Activated CD8-positive, alpha-beta memory T cell treated with anti-CD3 and anti-CD28 coated beads for 36 hours (primary cell): ENCODE measurements around the gene NFE2. TPM values are rescaled to one million over a fixed set of nuclear protein-coding genes. Genes with fewer than 3 reads are reported as not detected.

Source experiments
- CTCF ChIA-PET: fragments of 350-600 bp; sonication (Branson Sonifier 250); formaldehyde crosslinking; loops from one replicate; lab custom pipeline; 2021; ENCODE audit warnings: antibody characterized with exemption; lab: Charles Lee
- POLR2A ChIA-PET: fragments of 350-600 bp; sonication (Branson Sonifier 250); formaldehyde crosslinking; loops from one replicate; lab custom pipeline; 2021; ENCODE audit warnings: antibody characterized with exemption; lab: Charles Lee
- total RNA-seq, 2 experiments: library from RNA; stranded (reverse); gene quantifications; one replicate each; pipeline ENCODE4 v1.2.3, GENCODE V29; 2021

The NFE2 gene
- total RNA-seq, 2 experiments from 2014 or later, result not detected

DNA sequence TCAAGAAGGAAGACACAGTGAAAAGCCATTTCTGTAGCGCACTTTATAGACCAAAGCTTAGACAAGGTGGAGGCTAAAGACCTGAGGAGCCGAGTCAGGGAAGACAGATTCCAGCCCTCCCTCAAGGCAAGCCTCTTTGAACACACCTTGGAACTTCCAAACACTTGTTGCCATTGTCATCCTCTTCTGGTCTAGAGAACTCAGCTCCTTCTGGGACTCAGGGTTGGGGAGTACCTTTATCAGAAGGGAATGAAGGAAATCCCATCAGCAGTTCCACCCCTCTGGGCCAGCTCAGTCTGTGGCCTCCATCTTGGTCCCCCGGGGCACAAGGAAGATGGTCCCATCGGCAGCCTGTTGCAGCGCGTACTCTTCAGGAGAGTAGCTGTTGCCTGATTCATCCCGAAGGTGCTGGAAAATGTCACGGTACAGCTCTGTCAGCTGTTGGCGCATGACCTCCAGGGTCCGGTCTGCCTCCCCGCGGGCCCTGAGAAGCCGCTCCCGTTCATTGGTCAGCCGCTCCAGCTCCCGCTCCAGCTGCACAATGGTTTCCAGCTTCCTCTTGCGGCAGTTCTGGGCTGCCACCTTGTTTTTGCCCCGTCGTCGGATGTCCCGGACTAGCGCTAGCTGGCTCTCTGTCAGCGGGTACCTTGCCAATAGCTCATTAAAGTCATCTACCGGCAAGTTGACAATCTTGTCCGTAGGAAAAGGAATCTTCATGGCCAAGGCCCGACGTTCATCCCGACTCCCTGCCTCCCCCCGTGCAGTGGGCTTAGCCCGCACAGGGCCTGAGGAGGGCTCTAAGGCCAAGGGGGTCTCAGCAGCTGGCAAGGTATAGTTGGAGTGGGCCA is 8.5 kb downstream of the NFE2 start:
- CTCF ChIA-PET, result interaction anchor here (0.5 to 2.9 kb wide), 12 partner anchors 9 to 311 kb away, joined by 3 to 18 read pairs (median 4); partner anchors contain the start of genes CBX5, COPZ1 and HNRNPA1
- POLR2A ChIA-PET, result interaction anchor here (2.0 kb wide), 1 partner anchor 12 kb away, joined by 4 read pairs; the partner anchor contains the start of genes CBX5 and HNRNPA1

DNA sequence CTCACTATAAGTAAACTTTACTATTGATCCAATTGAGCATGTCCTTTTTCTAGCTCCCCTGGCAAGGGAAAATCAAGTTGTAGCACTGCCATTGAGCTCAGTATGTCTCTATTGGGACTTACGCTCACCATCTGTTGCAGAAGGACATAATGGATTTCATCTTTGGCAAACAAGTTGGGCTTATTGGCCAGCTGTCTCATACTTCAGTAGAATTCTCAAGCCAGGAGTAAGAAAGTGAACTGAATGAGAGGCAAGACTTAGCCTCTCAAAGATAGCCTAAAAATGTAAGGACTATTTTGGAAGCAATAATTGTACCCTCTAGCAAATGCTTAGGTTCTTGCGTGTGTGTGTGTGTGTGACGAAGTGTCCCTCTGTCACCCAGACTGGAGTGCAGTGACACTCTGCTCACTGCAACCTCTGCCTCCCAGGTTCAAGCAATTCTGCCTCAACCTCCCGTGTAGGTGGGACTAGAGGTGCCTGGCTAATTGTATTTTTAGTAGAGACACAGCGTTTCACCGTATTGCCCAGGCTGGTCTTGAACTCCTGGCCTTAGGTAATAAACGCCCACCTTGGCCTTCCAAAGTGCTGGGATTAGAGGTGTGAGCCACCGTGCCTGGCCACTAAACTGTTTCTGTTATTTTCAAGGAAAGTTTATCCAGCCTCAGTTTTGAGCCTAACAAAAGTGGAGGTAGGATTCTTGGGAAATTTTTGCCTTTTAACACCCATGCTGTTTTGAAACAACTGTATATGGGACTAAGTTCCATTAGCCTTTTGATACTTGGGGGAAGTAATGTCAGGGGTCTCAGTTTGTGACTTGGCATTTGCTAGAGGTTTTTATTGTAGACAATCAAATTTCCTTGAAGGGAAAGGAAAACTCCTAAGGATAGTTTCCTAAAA is 13.3 kb downstream of the NFE2 start:
- ChIA-PET POLR2A (interaction anchor here (0.6 to 2.3 kb wide), 8 partner anchors 8 to 536 kb away, joined by 3 to 7 read pairs (median 3); no protein-coding TSS in a partner anchor), CTCF (interaction anchor here (0.9 kb wide), 1 partner anchor 49 kb away, joined by 3 read pairs; no protein-coding TSS in a partner anchor)

DNA sequence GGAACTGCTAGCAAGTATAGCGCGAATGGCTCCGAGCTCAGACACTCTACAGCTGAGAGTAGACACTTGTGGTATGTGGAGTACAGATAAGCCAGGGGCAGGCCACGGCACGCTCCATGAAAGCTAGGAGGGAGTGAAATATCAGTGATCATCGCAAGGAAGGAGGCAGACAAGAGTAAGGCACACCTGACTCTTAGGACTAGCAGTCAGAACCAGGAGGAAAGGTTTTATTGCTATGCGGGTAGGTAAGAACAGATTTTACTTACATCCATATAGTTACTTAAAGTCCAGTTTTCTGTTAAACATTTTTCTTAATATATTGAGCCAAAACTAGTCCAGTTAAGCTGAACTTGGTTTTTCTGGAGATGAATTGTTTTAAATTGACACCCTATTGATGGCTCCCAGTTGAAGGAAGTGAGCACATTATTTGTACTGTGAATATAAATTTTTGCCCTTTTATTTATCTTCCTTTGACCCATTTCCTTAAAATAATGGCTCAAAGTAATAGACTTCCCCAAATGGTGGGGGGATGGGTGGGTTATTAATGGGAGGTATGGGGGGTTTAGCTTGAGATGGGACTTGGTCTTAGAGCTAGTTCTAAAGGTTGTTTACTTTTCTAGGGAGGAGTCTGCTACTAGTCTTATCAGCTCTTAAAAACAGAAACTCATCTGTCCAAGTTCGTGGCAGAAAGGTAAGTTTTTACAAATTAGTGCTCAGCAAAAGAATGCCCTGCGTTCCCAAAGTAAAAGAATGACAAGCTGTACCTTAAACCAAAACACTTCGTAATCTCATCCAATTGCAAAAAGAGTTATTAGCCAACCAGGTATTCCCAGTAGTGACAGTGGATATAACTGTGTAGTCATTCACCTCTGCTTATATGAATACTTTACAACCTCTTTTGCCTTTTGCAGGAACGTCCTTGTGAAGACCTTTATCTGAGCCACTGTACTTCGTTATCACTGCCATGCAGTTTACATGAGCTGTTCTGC is 14.5 kb downstream of the NFE2 start:
- ChIA-PET CTCF (interaction anchor here (0.5 to 1.2 kb wide), 3 partner anchors 8 to 93 kb away, joined by 3 to 4 read pairs (median 3); no protein-coding TSS in a partner anchor), POLR2A (interaction anchor here (0.6 to 2.3 kb wide), 10 partner anchors 7 to 535 kb away, joined by 3 to 7 read pairs (median 3); no protein-coding TSS in a partner anchor)

DNA sequence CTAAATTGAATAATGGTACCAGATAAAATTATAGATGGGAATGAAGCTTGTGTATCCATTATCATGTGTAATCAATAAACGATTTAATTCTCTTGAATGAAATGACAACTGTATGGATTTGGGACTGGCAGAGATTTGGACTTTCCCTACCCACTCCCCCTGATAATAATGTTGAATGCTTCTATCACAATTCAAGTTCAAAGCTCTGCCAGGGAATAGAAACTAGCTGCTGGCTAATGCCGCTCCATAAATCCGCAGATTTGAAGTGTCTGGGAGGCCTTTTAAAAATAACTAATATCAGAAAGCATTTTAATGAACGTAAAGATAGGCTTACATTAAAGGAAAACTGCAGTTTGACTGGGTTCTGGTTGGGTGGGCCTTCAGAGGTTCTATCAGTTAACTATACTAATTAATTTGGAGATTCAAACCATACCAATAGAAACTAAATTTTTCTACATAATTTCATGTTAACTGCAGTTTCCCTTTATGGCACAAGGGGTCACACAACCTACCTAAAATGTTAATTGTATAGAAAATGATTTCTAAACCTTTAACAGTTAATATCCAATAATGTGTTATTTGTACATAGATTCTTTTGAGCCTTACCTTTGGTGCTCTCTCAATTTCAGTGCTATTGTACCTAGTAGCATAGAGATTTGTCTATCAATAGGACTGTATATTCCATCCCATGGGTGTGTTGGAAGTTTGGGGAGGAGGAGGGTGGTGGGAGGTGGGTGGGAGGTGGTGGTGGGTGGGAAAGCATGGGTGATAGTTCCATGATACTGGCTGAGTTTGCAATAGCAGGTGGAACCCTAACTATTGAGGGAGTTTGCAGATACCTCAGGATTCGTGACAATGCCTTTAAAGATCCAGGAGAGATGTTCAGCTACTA is 15.4 kb downstream of the NFE2 start:
- POLR2A ChIA-PET, result interaction anchor here (1.3 to 2.3 kb wide), 2 partner anchors 9 to 74 kb away, joined by 3 to 7 read pairs; no protein-coding TSS in a partner anchor

DNA sequence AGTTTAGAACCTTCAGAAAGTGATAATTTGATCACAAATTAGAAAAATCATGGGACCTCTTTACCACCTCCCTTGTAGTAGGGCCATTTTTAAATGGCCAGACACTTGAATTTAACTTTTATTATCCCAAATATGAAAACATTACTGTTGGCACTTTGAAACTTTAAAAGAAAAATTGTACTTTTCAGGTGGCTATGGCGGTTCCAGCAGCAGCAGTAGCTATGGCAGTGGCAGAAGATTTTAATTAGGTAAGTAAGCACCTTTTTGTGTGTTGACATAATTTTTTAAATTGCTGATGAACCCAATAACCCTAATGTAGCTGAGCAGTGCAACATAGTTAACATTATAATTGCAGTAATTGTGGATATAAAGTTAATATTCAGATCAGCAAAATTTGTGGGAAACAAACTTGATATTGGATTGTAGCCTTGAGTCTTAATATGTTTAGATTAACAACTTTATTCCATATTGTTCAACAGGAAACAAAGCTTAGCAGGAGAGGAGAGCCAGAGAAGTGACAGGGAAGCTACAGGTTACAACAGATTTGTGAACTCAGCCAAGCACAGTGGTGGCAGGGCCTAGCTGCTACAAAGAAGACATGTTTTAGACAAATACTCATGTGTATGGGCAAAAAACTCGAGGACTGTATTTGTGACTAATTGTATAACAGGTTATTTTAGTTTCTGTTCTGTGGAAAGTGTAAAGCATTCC is 16.6 kb downstream of the NFE2 start:
- ChIA-PET POLR2A (interaction anchor here (0.8 to 1.3 kb wide), 2 partner anchors 73 to 86 kb away, joined by 3 to 7 read pairs; no protein-coding TSS in a partner anchor), CTCF (interaction anchor here (0.8 to 2.4 kb wide), 3 partner anchors 9 to 76 kb away, joined by 3 to 10 read pairs (median 3); no protein-coding TSS in a partner anchor)

More for the DNA sequence above, 15.4 kb downstream of the NFE2 start:
- CTCF ChIA-PET, result interaction anchor here (0.8 to 1.2 kb wide), 2 partner anchors 75 to 94 kb away, joined by 3 to 4 read pairs; no protein-coding TSS in a partner anchor

DNA sequence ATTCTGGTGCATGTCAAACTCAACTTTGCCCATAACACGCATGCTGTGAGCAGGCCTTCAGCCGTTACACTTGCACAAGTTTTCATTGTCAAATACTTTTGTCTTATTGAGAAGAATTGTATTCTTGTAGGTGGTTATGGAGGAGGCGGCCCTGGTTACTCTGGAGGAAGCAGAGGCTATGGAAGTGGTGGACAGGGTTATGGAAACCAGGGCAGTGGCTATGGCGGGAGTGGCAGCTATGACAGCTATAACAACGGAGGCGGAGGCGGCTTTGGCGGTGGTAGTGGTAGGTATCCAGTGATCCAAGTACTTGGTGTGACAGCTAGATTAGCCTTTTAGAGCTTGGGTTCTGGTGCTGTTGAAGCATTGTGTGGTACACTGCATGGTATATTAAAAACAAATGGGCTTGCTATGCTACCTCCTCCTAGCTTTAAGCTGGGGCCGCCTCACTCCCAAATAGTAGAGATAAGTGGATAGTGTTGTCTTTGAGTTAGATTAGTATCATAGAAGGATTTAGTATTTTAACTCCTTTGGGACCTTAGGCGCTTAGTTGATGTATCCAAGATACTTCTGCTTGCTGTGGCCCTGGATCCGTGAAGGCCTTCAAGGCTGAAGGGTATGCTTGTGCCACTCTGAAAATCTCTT is 17.7 kb downstream of the NFE2 start:
- POLR2A ChIA-PET, result interaction anchor here (0.5 to 1.3 kb wide), 4 partner anchors 42 to 88 kb away, joined by 3 to 7 read pairs (median 4); partner anchors contain the start of gene COPZ1

DNA sequence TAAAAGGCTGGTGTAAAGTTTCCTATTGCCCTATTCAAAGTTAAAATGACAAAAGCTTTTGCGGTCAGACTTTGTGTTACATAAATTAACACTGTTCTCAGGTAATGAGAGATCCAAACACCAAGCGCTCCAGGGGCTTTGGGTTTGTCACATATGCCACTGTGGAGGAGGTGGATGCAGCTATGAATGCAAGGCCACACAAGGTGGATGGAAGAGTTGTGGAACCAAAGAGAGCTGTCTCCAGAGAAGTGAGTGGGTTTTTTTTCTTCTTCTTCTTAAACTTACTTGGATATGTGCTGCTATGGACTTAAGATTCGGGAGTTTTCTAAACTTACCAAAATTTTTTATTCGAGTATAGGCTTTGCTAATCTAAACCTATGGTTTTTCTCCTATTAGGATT is 19.1 kb downstream of the NFE2 start:
- ChIA-PET POLR2A (interaction anchor here (0.5 to 3.2 kb wide), 7 partner anchors 9 to 1836 kb away, joined by 3 to 25 read pairs (median 4); partner anchors contain the start of gene ZC3H10), CTCF (interaction anchor here (0.6 to 0.7 kb wide), 2 partner anchors 12 to 58 kb away, joined by 3 read pairs; no protein-coding TSS in a partner anchor)

More for the DNA sequence above, 17.7 kb downstream of the NFE2 start:
- CTCF ChIA-PET, result interaction anchor here (0.6 to 2.4 kb wide), 3 partner anchors 10 to 14 kb away, joined by 3 to 10 read pairs (median 3); no protein-coding TSS in a partner anchor

DNA sequence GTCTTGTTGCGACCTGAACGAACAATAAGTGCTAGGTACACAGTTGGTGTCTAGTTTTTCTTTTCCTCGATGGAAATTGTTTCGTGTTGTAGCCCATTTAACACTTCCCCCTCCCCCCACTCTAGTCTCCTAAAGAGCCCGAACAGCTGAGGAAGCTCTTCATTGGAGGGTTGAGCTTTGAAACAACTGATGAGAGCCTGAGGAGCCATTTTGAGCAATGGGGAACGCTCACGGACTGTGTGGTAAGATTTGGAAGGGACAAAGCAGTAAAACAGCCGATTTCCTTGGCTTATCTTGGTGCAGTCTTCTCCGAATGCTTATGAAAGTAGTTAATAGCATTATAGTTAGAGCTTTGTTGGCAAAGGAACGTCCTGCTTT is 19.6 kb downstream of the NFE2 start:
- ChIA-PET POLR2A (interaction anchor here (0.5 to 3.2 kb wide), 7 partner anchors 9 to 1837 kb away, joined by 3 to 25 read pairs (median 4); partner anchors contain the start of gene ZC3H10), CTCF (interaction anchor here (0.6 to 0.7 kb wide), 2 partner anchors 12 to 57 kb away, joined by 3 read pairs; no protein-coding TSS in a partner anchor)

DNA sequence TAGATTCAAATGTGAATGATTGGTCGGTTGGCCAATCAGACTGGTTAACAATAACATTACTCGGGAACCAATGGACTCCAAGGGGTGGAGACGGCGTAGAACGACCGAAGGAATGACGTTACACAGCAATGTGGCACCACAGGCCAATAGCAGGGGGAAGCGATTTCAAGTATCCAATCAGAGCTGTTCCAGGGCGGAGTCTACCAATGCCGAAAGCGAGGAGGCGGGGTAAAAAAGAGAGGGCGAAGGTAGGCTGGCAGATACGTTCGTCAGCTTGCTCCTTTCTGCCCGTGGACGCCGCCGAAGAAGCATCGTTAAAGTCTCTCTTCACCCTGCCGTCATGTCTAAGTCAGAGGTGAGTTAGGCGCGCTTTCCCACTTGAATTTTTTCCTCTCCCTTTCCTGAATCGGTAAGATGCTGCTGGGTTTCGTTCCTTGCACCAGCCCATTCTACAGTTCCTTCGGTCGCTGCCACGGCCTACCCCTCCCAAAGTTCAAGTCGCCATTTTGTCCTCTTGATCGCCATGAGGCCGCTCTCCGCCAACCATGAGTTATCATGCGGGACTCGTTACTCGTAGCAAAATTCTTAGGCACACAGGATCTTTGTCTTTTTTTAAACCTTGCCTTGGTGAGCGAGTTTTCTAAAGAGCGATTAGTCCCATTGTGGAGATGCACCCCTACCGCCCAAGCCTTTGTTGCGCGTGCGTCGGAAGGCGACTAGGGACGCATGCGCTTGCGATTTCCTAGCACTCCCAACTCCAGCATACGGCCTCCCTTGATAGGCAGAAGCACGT is 20.2 kb downstream of the NFE2 start, which contains the start of gene HNRNPA1:
TSS of gene HNRNPA1 (plus strand) at position 259 of the 793 bp plus-strand sequence. CDS start at position 341, 82 bp downstream.
- ChIA-PET CTCF (interaction anchor here (0.6 to 1.5 kb wide), 4 partner anchors 13 to 79 kb away, joined by 3 to 5 read pairs (median 3); no protein-coding TSS in a partner anchor), POLR2A (interaction anchor here (0.5 to 3.2 kb wide), 11 partner anchors 9 to 1837 kb away, joined by 3 to 25 read pairs (median 4); partner anchors contain the start of genes COPZ1 and ZC3H10)

DNA sequence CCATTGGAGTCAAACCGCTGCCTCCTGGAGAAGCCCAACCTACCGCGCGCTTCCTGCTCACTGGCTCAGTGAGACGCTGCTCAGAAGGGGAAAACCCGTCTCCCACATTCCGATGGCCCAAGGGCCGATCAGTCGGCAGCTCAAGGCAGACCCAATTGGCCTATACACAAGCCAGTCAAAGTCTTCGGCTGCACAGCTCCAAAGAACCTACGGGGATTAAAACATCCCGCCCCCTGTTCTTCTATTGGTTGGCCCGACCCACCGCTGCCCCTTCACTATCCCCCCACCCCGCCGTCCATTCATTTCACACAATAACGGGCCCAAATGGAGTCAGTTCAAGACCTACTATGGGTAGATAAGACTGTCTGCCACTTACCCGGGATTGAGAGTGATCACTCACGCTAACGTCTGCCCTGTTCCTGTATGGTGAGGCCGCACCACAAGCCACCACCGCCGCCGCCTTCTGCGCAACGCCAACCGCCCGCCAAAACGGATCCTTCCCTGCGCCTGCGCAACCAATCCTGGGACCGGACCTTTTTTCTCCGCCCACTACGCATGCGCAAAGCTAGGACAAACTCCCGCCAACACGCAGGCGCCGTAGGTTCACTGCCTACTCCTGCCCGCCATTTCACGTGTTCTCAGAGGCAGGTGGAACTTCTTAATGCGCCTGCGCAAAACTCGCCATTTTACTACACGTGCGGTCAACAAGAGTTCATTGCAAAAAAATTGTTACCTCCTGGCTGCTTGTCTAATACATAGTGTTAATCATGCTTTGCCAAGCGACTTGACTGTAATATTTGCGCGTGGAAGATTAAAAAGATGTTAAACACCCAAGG is 21.0 kb downstream of the NFE2 start, which contains the start of gene CBX5:
TSS of gene CBX5 (minus strand) at position 491 of the 836 bp plus-strand sequence. CDS start 22,472 bp downstream, outside the sequence.
- CTCF ChIA-PET, result interaction anchor here (0.8 to 1.5 kb wide), 4 partner anchors 13 to 99 kb away, joined by 3 to 5 read pairs (median 4); no protein-coding TSS in a partner anchor
- POLR2A ChIA-PET, result interaction anchor here (0.5 to 3.2 kb wide), 10 partner anchors 7 to 1815 kb away, joined by 3 to 25 read pairs (median 4); partner anchors contain the start of gene COPZ1

DNA sequence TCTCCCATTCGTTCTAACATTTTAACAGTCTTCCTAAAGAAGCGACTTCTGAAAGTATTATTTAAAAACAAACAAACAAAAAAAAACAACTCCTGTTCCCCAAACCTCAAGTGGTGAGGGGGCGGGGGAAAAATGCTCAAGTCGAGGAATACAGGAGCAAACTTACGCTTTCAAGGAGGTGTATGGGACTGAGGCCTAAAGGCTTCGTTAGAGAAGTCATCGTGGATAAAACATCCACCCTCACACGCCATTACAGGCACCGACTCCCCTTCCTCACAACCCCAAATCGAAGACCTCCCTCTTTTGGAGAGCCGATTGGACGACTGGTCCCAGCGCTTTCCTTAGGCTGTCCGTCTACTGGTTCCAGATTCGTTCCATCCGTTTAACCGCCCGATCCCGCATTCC is 21.6 kb downstream of the NFE2 start:
- ChIA-PET CTCF (interaction anchor here (0.9 to 1.5 kb wide), 3 partner anchors 14 to 100 kb away, joined by 3 to 5 read pairs (median 4); no protein-coding TSS in a partner anchor), POLR2A (interaction anchor here (1.0 to 3.2 kb wide), 3 partner anchors 8 to 79 kb away, joined by 3 to 25 read pairs (median 4); no protein-coding TSS in a partner anchor)

DNA sequence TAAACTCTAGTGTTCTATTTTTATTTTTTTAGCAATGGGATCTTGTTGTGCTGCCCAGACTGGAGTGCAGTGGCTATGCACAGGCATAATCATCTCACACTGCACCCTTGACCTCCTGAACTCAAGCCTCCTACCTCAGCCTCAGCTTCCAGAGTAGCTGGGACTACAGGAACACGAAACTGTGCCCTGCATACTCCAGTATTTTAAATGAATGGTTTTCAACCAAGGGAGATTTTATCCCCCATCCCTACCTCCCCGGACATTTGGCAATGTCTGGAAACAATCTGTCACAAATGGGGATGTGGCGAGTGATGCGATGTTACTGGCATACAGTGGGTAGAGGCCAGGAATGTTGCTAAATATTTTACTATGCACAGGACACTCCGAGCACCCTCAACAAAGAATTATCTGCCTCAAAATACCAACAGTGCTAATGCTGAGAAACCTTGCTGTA is 23.0 kb downstream of the NFE2 start:
- POLR2A ChIA-PET, result no interaction called here

More for the DNA sequence above, 23.0 kb downstream of the NFE2 start:
- CTCF ChIA-PET, result no interaction called here
